Psoas muscle (tissue), 8 donors: Measurements from ENCODE around the gene NUDT1. TPM values are rescaled to one million over a fixed set of nuclear protein-coding genes. Genes with fewer than 3 reads are reported as not detected.

ENCODE experiments used
- ATAC-seq, 4 donors: fragments of 200-7000 bp; cut with Tn5 transposase; one replicate each; pipeline ENCODE4 v1.9.1; 2020; ENCODE audit warnings: moderate library complexity in 3 of 4, mild to moderate bottlenecking in 2 of 4
- DNase-seq, 2 donors: peaks; one replicate each; pipeline ENCODE4 v3.0.0-alpha.2; 2020
- H3K27ac ChIP-seq: fragments of 200-600 bp; one replicate; pipeline ENCODE4 v1.8.0; 2022
- H3K27me3 ChIP-seq, 3 donors: fragments of 200-600 bp in 1 of 3; one replicate each; pipeline versions ENCODE4 v1.6.1 to v1.8.0; 2013 to 2022; ENCODE audit warnings: low read length in 2 of 3, mild to moderate bottlenecking in 2 of 3, moderate library complexity in 1 of 3; ENCODE audit not compliant: insufficient read depth in 3 of 3
- H3K36me3 ChIP-seq, 2 donors: fragments of 200-600 bp in 1 of 2; one replicate each; pipeline versions ENCODE4 v1.6.1 to v1.8.0; 2013 to 2022; ENCODE audit warnings: low read depth in 1 of 2, mild to moderate bottlenecking in 1 of 2, moderate library complexity in 1 of 2; ENCODE audit not compliant: insufficient read depth in 1 of 2
- H3K4me1 ChIP-seq: fragments of 200-600 bp; one replicate; pipeline ENCODE4 v1.8.0; 2022
- H3K4me3 ChIP-seq: fragments of 200-600 bp; one replicate; pipeline ENCODE4 v1.8.0; 2022; ENCODE audit warnings: mild to moderate bottlenecking
- H3K9me3 ChIP-seq: fragments of 200-600 bp; one replicate; pipeline ENCODE4 v1.8.0; 2022
- WGBS, 3 donors: extraction: QIAGEN DNeasy Blood & Tissue Kit; methylation state at CpG; one replicate each; pipeline versions ENCODE4 v1.1.6 to v1.1.7; 2013; 5-methylcytosine and 5-hydroxymethylcytosine counted together
- intact Hi-C, 2 donors: fragments of 100-400 bp; cut with DNase I; formaldehyde crosslinking; loops; one replicate each; pipeline versions ENCODE4 v1.11.0 to v1.14.2; 2022
- polyA plus RNA-seq, 3 donors: library from polyadenylated mRNA; stranded (reverse); fragments of 200-250 nt; gene quantifications; one replicate each; pipeline ENCODE4 v1.2.3, GENCODE V29; 2013
- total RNA-seq, 4 donors: library from RNA; stranded (reverse); fragmentation: NEBNext Ultra II Directional in 2 of 4; extraction: Animal tissue kit (Norgen Biotek cat#: 25700) in 2 of 4; gene quantifications; one replicate each; pipeline versions ENCODE4 v1.2.1 to v1.2.4, GENCODE V29; 2021 to 2023
- TF ChIP-seq, protein P1 (sequence below): fragments of 200-600 bp; IDR thresholded peaks from one replicate; pipeline ENCODE4 v1.8.0; 2022; ENCODE audit warnings: antibody characterized with exemption
- donor health status: healthy with polysubstance abuse.
- donor health status: DM: no; HTN: no; CAD: no; lungs with moderate emphysema.
- donor health status: Bipolar disorder and iron deficiency.
- donor health status: healthy.
- donor health status: DM: yes; HTN: yes; CAD: no.
- donor health status: DM: no; HTN: no; CAD: no.
- donor health status: DM: no; HTN: no; CAD: no.
- donor health status: DM: yes; HTN: yes; CAD: no.

NUDT1 gene
- total and polyA plus RNA-seq, 7 donors: 5.6 to 29.2 (median 12.4) TPM

GRCh38 chr7:2245883-2246675 is 4.1 kb downstream of the NUDT1 start:
- intact Hi-C loops: loop anchor here in 1 of 2 donors (5.0 kb wide), 1 partner anchor 106 kb away; the partner anchor contains the start of gene EIF3B
- H3K9me3 ChIP-seq: no peaks in the 10 kb centered on the region
- DNase-seq (no peak), ATAC-seq (no peak)
- H3K4me3 ChIP-seq: no peak overlapping the region
- no peaks in the 10 kb centered on the region for H3K36me3 ChIP-seq
- WGBS, 3 donors: 73 to 74% (median 73%) methylated on average over 22 of the region's 22 CpGs
- peaks cover 6% of the 10 kb centered on the region for H3K4me1 ChIP-seq
- H3K27me3 ChIP-seq: no peaks in the 10 kb centered on the region
- TF ChIP-seq, protein P1, sequence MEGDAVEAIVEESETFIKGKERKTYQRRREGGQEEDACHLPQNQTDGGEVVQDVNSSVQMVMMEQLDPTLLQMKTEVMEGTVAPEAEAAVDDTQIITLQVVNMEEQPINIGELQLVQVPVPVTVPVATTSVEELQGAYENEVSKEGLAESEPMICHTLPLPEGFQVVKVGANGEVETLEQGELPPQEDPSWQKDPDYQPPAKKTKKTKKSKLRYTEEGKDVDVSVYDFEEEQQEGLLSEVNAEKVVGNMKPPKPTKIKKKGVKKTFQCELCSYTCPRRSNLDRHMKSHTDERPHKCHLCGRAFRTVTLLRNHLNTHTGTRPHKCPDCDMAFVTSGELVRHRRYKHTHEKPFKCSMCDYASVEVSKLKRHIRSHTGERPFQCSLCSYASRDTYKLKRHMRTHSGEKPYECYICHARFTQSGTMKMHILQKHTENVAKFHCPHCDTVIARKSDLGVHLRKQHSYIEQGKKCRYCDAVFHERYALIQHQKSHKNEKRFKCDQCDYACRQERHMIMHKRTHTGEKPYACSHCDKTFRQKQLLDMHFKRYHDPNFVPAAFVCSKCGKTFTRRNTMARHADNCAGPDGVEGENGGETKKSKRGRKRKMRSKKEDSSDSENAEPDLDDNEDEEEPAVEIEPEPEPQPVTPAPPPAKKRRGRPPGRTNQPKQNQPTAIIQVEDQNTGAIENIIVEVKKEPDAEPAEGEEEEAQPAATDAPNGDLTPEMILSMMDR: no peak
- no peak overlapping the region for H3K27ac ChIP-seq

GRCh38 chr7:2247141-2247995 is 5.3 kb downstream of the NUDT1 start:
- no peaks in the 10 kb centered on the region for H3K36me3 ChIP-seq
- H3K27ac ChIP-seq: no peak overlapping the region
- intact Hi-C loops: loop anchor here in 1 of 2 donors (5.0 kb wide), 1 partner anchor 105 kb away; the partner anchor contains the start of gene EIF3B
- DNase-seq (no peak), ATAC-seq (peak in 2 of 4 donors; percentile 31 to 38)
- H3K4me1 ChIP-seq: peaks cover 4% of the 10 kb centered on the region
- H3K9me3 ChIP-seq: no peaks in the 10 kb centered on the region
- TF ChIP-seq, protein P1: peak; percentile 42
- WGBS, 3 donors: 67 to 68% (median 67%) methylated on average over 28 to 36 of the region's 36 CpGs
- H3K27me3 ChIP-seq: no peaks in the 10 kb centered on the region
- H3K4me3 ChIP-seq: no peak overlapping the region

- H3K27ac ChIP-seq: no peak overlapping the region
- WGBS, 3 donors: 41 to 47% (median 46%) methylated on average over 21 to 24 of the region's 24 CpGs
- H3K4me1 ChIP-seq: no peaks in the 10 kb centered on the region
- no peaks in the 10 kb centered on the region for H3K27me3 ChIP-seq
- intact Hi-C loops: loop anchor here in 1 of 2 donors (5.0 kb wide), 1 partner anchor 103 kb away; the partner anchor contains the start of gene EIF3B
- ATAC-seq (peak; percentile 52 to 78 (median 66)), DNase-seq (peak; percentile 70 to 80)
- peaks cover 0 to 3% of the 10 kb centered on the region in 2 donors for H3K36me3 ChIP-seq
- no peaks in the 10 kb centered on the region for H3K9me3 ChIP-seq
- H3K4me3 ChIP-seq: no peak overlapping the region
- TF ChIP-seq, protein P1: no peak
Measured at GRCh38 chr7:2248984-2249694, 7.1 kb downstream of the NUDT1 start.

DNA sequence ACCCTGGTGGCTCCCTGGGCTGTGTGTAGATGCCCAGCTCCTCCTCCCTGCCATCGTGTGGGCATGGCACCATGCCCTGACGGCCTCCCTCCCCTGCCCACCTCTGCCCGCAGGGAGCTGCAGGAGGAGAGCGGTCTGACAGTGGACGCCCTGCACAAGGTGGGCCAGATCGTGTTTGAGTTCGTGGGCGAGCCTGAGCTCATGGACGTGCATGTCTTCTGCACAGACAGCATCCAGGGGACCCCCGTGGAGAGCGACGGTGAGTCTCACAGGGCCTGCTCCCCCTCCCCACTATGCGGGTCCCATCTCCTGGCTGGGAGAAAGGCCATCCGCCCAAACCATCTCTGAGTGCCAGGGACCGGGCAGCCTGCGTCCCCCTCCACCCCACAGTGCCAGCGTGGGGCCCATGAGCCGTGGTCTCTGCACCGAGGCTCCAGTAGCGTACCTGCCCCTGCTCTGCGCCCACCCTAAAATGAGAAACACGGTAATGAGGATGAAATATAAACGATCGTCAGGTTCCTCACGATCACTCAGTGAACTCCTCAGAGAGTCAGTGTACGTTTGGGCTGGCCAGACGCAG is 7.8 kb downstream of the NUDT1 start:
- ATAC-seq (peak in 2 of 4 donors; percentile 9 to 10), DNase-seq (no peak)
- intact Hi-C loops: loop anchor here in 1 of 2 donors (5.0 kb wide), 1 partner anchor 102 kb away; the partner anchor contains the start of gene EIF3B
- Histone ChIP-seq H3K4me1 (no peaks in the 10 kb centered on the region), H3K36me3 (peaks cover 0 to 5% of the 10 kb centered on the region in 2 donors), H3K27ac (no peak overlapping the region), H3K4me3 (no peak overlapping the region), H3K9me3 (no peaks in the 10 kb centered on the region), H3K27me3 (no peaks in the 10 kb centered on the region)
- 79 to 84% (median 82%) methylated on average over 27 of the region's 27 CpGs for WGBS, 3 donors
- TF ChIP-seq, protein P1: no peak
